Right atrium auricular region (tissue), 2 donors: Measurements from ENCODE around the gene TXN2. TPM values are rescaled to one million over a fixed set of nuclear protein-coding genes. Genes with fewer than 3 reads are reported as not detected.

Experiments
- DNase-seq: peaks from one replicate; pipeline ENCODE4 v3.0.0-alpha.2; 2019; ENCODE audit warnings: low spot score
- H3K27ac ChIP-seq, 2 donors: fragments of 200-600 bp; sonication (generic); 1 replicate in 1 of 2; 2 replicates in 1 of 2; pipeline ENCODE4 v1.5.1; 2016 to 2019
- H3K27me3 ChIP-seq, 2 donors: fragments of 200-600 bp; sonication (generic); one replicate each; pipeline versions ENCODE4 v1.5.1 to v1.6.0; 2017 to 2019
- H3K36me3 ChIP-seq: fragments of 200-600 bp; sonication (generic); one replicate; pipeline ENCODE4 v1.5.1; 2016
- H3K4me1 ChIP-seq, 2 donors: fragments of 200-600 bp; sonication (generic); one replicate each; pipeline versions ENCODE4 v1.5.1 to v1.6.0; 2017 to 2019
- H3K4me3 ChIP-seq, 2 donors: fragments of 200-600 bp; sonication (generic); 1 replicate in 1 of 2; 2 replicates in 1 of 2; pipeline ENCODE4 v1.5.1; 2017 to 2019; ENCODE audit warnings: mild to moderate bottlenecking in 1 of 2, moderate library complexity in 1 of 2
- H3K9me3 ChIP-seq, 2 donors: fragments of 200-600 bp; sonication (generic); one replicate each; pipeline ENCODE4 v1.5.1; 2019
- CTCF ChIP-seq, 2 donors: fragments of 200-600 bp; sonication (generic); IDR thresholded peaks; one replicate each; pipeline ENCODE4 v1.5.1; 2019; ENCODE audit warnings: antibody characterized with exemption in 2 of 2
- total RNA-seq, 2 donors: library from RNA; depleted of rRNA; stranded (reverse); fragments of >200 nt; gene quantifications; one replicate each; pipeline ENCODE4 v1.1.0, GENCODE V29; 2016

The TXN2 gene
- total RNA-seq, 2 donors from 2014 or later, result 70.6 to 82.1 TPM

GRCh38 chr22:36419177-36419911, 62.1 kb downstream of the TXN2 start:
- H3K9me3 ChIP-seq, result no peaks in the 10 kb centered on the region
- H3K4me1 ChIP-seq, result peaks cover 0 to 20% of the 10 kb centered on the region in 2 donors
- peak; percentile 62 for DNase-seq
- no peaks in the 10 kb centered on the region for H3K27me3 ChIP-seq
- H3K36me3 ChIP-seq, result no peaks in the 10 kb centered on the region
- no peak for TF ChIP-seq CTCF (IDR thresholded peaks at IDR 0.05)
- H3K4me3 ChIP-seq, result peak overlapping the region; percentile 8 to 19
- peak overlapping the region; percentile 76 to 81 for H3K27ac ChIP-seq

- Histone ChIP-seq H3K4me3 (no peak overlapping the region), H3K27me3 (no peaks in the 10 kb centered on the region), H3K4me1 (peaks cover 0 to 20% of the 10 kb centered on the region in 2 donors), H3K36me3 (no peaks in the 10 kb centered on the region), H3K9me3 (no peaks in the 10 kb centered on the region), H3K27ac (no peak overlapping the region)
- DNase-seq, result no peak
- no peak for TF ChIP-seq CTCF (IDR thresholded peaks at IDR 0.05)
Measured at GRCh38 chr22:36417281-36417686, 64.2 kb downstream of the TXN2 start.

Other genes with a start within 250 kb of the TXN2 start
- gene APOL2, start 242.1 kb downstream of the TXN2 start, total RNA-seq, result 10 to 100 TPM; 25.4 to 25.7 TPM
- 10 to 100 TPM; 10.7 to 18.1 TPM for gene APOL1, start 228.5 kb downstream of the TXN2 start, total RNA-seq
- gene MYH9, start 93.7 kb downstream of the TXN2 start, total RNA-seq, result 100 to 1,000 TPM; 125 to 229 TPM
- gene FOXRED2, start 25.4 kb upstream of the TXN2 start, total RNA-seq, result 1 to 10 TPM; 3.7 to 5.7 TPM
- gene EIF3D, start 47.5 kb upstream of the TXN2 start, total RNA-seq, result 100 to 1,000 TPM; 177 to 185 TPM
- not detected for gene CACNG2, start 222.1 kb upstream of the TXN2 start, total RNA-seq